Natural killer cell (primary cell): Measurements from ENCODE around the gene TRAPPC6A. TPM values are rescaled to one million over a fixed set of nuclear protein-coding genes. Genes with fewer than 3 reads are reported as not detected.

Source experiments
- ATAC-seq, 3 donors: fragments of 150-1000 bp in 2 of 3; fragments of 200-7000 bp in 1 of 3; cut with Tn5 transposase; 1 replicate in 1 of 3; 2 replicates in 2 of 3; pipeline ENCODE4 v1.10.0; 2021; ENCODE audit warnings: mild to moderate bottlenecking in 2 of 3, moderate library complexity in 2 of 3
- DNase-seq, 2 donors: peaks; one replicate each; pipeline versions ENCODE4 v3.0.0 to v3.0.0-alpha.2; 2013 to 2021; ENCODE audit warnings: mixed read lengths in 1 of 2
- H3K27ac ChIP-seq: one replicate; pipeline ENCODE4 v1.5.1; 2013; ENCODE audit warnings: mild to moderate bottlenecking, low read length
- H3K27me3 ChIP-seq: one replicate; pipeline ENCODE4 v1.6.1; 2013; ENCODE audit warnings: low read length; ENCODE audit not compliant: control insufficient read depth, insufficient read depth
- H3K36me3 ChIP-seq: one replicate; pipeline ENCODE4 v1.6.1; 2013; ENCODE audit warnings: low read length; ENCODE audit not compliant: control insufficient read depth, insufficient read depth
- H3K4me1 ChIP-seq: one replicate; pipeline ENCODE4 v1.6.1; 2013; ENCODE audit warnings: low read length; ENCODE audit not compliant: control insufficient read depth, insufficient read depth
- H3K4me3 ChIP-seq: one replicate; pipeline ENCODE4 v1.5.1; 2013; ENCODE audit warnings: low read length
- H3K9me3 ChIP-seq: one replicate; pipeline ENCODE4 v1.6.1; 2013; ENCODE audit warnings: low read length; ENCODE audit not compliant: control insufficient read depth, insufficient read depth
- H3K27ac Mint-ChIP-seq, 2 donors: one replicate each; pipeline ENCODE4 v1.8.0; 2022; ENCODE audit warnings: mild to moderate bottlenecking in 2 of 2, mixed read lengths in 2 of 2, moderate library complexity in 1 of 2
- H3K27me3 Mint-ChIP-seq, 2 donors: one replicate each; pipeline ENCODE4 v1.8.0; 2022; ENCODE audit warnings: low read depth in 2 of 2, mixed read lengths in 2 of 2
- H3K36me3 Mint-ChIP-seq: one replicate; pipeline ENCODE4 v1.8.0; 2022; ENCODE audit warnings: mixed read lengths
- H3K4me1 Mint-ChIP-seq, 2 donors: one replicate each; pipeline ENCODE4 v1.8.0; 2022; ENCODE audit warnings: mixed read lengths in 2 of 2
- H3K4me3 Mint-ChIP-seq: one replicate; pipeline ENCODE4 v1.8.0; 2022; ENCODE audit warnings: mild to moderate bottlenecking, moderate library complexity, mixed read lengths
- H3K9me3 Mint-ChIP-seq, 2 donors: one replicate each; pipeline ENCODE4 v1.8.0; 2022; ENCODE audit warnings: mixed read lengths in 2 of 2
- CTCF ChIP-seq: fragments of 200-600 bp; IDR thresholded peaks from one replicate; pipeline ENCODE4 v1.8.0; 2022; ENCODE audit warnings: antibody characterized with exemption
- WGBS: methylation state at CpG from one replicate; pipeline ENCODE4 v1.1.7; 2013; ENCODE audit warnings: missing lambda C conversion rate; ENCODE audit not compliant: insufficient coverage; 5-methylcytosine and 5-hydroxymethylcytosine counted together
- intact Hi-C: fragments of 100-400 bp; cut with micrococcal nuclease; formaldehyde crosslinking; loops from one replicate; pipeline ENCODE4 v1.14.2; 2022
- total RNA-seq, 4 donors: library from RNA; stranded (reverse); fragments of 120-200 nt in 1 of 4; gene quantifications; one replicate each; pipeline versions ENCODE4 v1.2.3 to v1.2.4, GENCODE V29; 2013 to 2022

TRAPPC6A gene
- total RNA-seq, 3 donors from 2014 or later (not counting 1 experiment from before 2014, with no cell fraction given) = 38.0 to 47.0 (median 45.2) TPM

GRCh38 chr19:45160870-45161737 lies 16.9 kb downstream of the TRAPPC6A start, which contains the start of gene NKPD1:
TSS of gene NKPD1 (minus strand) at chr19:45160982. CDS start at chr19:45160150, 832 bp downstream.
- H3K27ac ChIP-seq = no peak within 1 kb of the TSS
- TF ChIP-seq CTCF = no peak
- no peaks in the 10 kb centered on the region for H3K36me3 ChIP-seq
- no peak within 1 kb of the TSS for H3K4me3 Mint-ChIP-seq
- WGBS = 74% methylated on average over 29 of the region's 29 CpGs
- intact Hi-C loops = no loop called here
- peaks cover 5 to 24% of the 10 kb centered on the region in 2 donors for H3K27me3 Mint-ChIP-seq
- H3K27ac Mint-ChIP-seq = no peak within 1 kb of the TSS
- peaks cover 16% of the 10 kb centered on the region for H3K4me1 ChIP-seq
- ATAC-seq (no peak), DNase-seq (no peak)
- H3K36me3 Mint-ChIP-seq = no peaks in the 10 kb centered on the region
- no peaks in the 10 kb centered on the region for H3K9me3 ChIP-seq
- H3K4me3 ChIP-seq = no peak within 1 kb of the TSS
- no peaks in the 10 kb centered on the region for H3K9me3 Mint-ChIP-seq
- no peaks in the 10 kb centered on the region for H3K27me3 ChIP-seq
- peaks cover 0 to 13% of the 10 kb centered on the region in 2 donors for H3K4me1 Mint-ChIP-seq

GRCh38 chr19:45159971-45160324 lies 18.1 kb downstream of the TRAPPC6A start:
- Mint-ChIP-seq H3K4me3 (no peak overlapping the region), H3K27ac (no peak overlapping the region), H3K36me3 (no peaks in the 10 kb centered on the region), H3K27me3 (peaks cover 5 to 26% of the 10 kb centered on the region in 2 donors), H3K4me1 (peaks cover 0 to 13% of the 10 kb centered on the region in 2 donors), H3K9me3 (no peaks in the 10 kb centered on the region)
- Histone ChIP-seq H3K27me3 (no peaks in the 10 kb centered on the region), H3K27ac (no peak overlapping the region), H3K9me3 (no peaks in the 10 kb centered on the region), H3K36me3 (no peaks in the 10 kb centered on the region), H3K4me1 (peaks cover 11% of the 10 kb centered on the region), H3K4me3 (no peak overlapping the region)
- TF ChIP-seq CTCF = no peak
- WGBS = 89% methylated on average over 10 of the region's 10 CpGs
- DNase-seq = no peak
- ATAC-seq = no peak
- intact Hi-C loops = no loop called here

GRCh38 chr19:45159210-45159970 lies 18.6 kb downstream of the TRAPPC6A start:
- DNase-seq = no peak
- 88% methylated on average over 12 of the region's 12 CpGs for WGBS
- Histone ChIP-seq H3K27ac (no peak overlapping the region), H3K4me3 (no peak overlapping the region), H3K36me3 (no peaks in the 10 kb centered on the region), H3K9me3 (no peaks in the 10 kb centered on the region), H3K27me3 (no peaks in the 10 kb centered on the region), H3K4me1 (peaks cover 7% of the 10 kb centered on the region)
- Mint-ChIP-seq H3K4me3 (no peak overlapping the region), H3K36me3 (no peaks in the 10 kb centered on the region), H3K27ac (no peak overlapping the region), H3K4me1 (peaks cover 0 to 9% of the 10 kb centered on the region in 2 donors), H3K27me3 (peaks cover 5 to 27% of the 10 kb centered on the region in 2 donors), H3K9me3 (no peaks in the 10 kb centered on the region)
- intact Hi-C loops = no loop called here
- TF ChIP-seq CTCF = no peak
- no peak for ATAC-seq
